GM18867 (cell line): ENCODE measurements around the gene CDKN2AIPNL.
"Not testable (repeated sequence)": the region's sequence is repeated elsewhere in the genome, so short reads cannot be mapped to it uniquely, and the experiment has no call there.

Experiments used
- ATAC-seq: cut with Tn5 transposase; IDR thresholded peaks from one replicate; pipeline ENCODE4 v1.9.1; 2021; ENCODE audit warnings: mild to moderate bottlenecking, moderate library complexity; ENCODE audit not compliant: unreplicated experiment

CDKN2AIPNL gene

DNA sequence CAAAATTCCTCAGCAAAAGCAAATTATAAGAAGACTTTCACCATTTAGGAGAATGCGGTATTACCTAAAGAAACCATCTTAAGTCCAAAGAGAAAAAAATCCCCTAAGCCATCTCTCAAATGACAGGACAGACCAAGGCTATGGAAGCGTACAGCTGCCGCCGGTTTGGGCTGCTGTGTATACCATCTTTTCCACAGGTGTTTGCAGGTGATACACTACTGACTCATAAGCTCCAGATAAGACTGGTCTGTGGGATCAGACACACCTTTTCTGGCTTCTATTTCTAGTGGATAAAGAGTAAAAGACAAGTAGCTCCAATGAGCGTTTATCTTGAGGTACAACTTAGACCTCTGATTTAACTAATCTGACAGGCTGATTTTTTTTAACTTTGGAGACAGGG lies 7.7 kb downstream of the CDKN2AIPNL start:
- ATAC-seq: no peak

DNA sequence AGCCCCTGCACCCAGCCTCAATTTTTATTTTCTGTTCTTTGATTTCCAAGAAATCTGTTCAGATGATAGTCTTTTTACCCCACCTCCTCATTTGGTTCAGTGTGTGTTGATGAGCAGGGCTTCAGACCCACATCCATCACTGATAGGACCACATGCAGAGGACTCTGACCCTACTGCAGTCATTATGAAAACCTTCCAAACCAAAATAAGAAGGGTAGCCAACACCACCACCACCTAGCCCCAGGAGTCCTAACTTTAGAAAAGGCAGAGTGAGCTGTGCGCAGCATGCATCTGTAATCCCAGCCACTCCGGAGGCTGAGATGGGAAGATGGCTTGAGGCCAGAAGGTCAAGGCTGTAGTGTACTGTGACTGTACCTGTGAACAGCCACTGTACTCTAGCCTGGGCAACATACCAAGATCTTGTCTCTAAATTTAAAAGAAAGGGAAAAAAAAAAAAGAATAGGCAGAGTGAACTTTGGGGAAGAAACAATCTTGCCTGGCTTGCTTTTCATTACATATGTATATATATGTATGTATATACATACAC lies 13.0 kb downstream of the CDKN2AIPNL start:
- no peak for ATAC-seq

GRCh38 chr5:134397196-134397595 lies 14.5 kb downstream of the CDKN2AIPNL start:
- no peak for ATAC-seq

- no peak for ATAC-seq
Observed at GRCh38 chr5:134396274-134396673, 15.4 kb downstream of the CDKN2AIPNL start.

DNA sequence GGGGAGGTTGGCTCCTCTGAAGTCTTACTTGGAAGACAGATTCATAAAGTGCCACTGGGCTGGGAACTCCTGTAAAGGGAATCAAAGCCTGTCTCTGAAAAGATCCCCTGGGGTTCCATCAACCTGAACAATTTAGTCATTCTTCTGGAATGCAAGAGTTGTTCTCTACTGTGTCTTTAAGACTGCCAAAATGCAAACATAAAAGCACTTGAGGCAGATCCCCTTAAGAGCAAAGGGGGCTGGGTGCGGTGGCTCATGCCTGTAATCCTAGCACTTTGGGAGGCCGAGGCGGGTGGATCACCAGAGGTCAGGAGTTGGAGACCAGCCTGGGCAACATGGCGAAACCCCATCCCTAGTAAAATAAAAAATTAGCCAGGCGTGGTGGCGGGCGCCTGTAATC lies 16.7 kb downstream of the CDKN2AIPNL start:
- ATAC-seq: no peak

- no peak for ATAC-seq
Observed at GRCh38 chr5:134392301-134392700, 19.4 kb downstream of the CDKN2AIPNL start.

DNA sequence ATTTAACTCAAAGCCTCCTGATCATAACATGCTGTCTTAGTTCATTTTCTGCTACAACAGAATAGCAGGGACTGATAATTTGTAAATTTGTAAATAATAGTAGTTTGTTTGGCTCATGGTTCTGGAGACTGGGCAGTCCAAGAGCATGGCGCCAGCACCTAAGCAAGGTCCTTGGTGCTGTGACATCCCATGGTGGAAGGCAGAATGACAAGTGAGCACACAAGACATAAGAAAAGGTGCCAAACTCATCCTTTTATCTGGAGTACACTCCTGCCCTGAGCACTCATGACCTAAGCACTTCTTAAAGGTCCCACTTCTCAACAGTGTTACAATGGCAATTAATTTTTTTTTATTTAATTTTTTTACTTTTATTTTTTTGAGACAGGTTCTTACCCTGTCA lies 24.2 kb downstream of the CDKN2AIPNL start:
- ATAC-seq: no peak

DNA sequence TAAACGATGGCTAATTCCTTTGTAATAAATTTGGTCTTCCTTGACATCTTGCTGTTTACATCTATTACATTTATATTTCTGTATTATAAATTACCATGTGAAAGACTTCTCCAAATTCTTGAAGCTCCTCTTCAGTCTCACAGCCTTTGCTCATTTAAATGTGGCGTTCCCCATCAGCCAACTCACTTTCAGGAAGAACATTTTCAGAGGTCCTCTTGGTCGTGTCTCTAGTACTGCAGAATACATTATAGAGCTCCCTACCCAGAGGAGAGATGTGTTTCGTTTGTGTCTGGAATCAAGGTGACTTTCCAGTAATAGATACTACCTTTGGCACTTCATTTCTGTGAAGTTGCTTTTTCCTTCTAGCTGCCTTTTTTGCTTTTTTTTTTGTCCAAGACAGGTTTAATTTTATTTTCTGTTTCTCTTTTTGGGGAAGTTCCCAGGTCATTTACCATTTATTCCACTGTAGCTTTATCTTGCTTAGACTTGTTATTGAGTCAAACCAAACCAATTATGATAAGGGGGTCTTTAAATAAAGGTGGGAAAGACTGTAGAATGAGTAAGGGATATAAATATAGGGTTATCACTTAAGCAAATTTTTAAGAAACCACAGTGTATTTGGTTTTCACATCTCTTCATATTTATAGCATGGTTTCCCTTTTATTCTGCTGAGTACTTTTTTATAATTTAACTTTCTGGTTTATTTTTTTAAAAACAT lies 27.5 kb downstream of the CDKN2AIPNL start:
- no peak for ATAC-seq

GRCh38 chr5:134382204-134382603 lies 29.5 kb downstream of the CDKN2AIPNL start:
- not testable (repeated sequence) for ATAC-seq

DNA sequence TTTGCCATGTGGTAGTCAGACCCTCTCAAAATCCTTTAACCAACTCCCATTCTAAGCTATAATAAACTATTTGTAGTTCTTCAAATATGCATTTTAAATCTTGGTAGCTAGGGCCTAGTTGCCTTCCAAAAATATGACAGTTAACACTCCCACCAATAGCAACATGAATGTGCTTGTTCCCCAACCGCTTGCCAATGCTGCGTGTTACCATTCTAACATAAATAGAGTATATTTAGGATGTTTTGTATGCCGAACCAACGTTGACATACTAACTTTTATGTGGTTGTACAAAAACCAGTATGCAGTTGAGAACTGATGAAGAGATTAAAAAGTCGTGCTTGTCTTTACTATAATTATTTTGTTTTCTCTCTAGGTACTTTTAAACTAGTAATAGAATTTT lies 31.3 kb downstream of the CDKN2AIPNL start:
- no peak for ATAC-seq

DNA sequence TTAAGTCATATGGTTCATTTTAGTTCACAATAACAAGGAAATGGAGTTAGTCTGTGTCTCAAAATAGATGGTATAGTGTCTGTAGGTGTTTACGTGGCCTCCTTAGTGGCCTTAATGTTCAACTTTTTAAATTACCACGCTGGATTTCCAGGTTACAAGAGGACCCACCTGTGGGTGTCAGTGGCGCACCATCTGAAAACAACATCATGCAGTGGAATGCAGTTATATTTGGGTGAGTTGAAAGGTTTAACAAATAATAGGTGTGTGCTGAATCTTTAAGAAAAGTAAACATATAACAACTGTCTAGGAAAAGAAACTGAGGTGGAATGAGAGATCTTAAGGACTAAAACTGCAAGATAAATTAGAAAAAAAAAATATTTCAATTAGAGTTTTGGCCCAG lies 37.4 kb downstream of the CDKN2AIPNL start:
- ATAC-seq: no peak

DNA sequence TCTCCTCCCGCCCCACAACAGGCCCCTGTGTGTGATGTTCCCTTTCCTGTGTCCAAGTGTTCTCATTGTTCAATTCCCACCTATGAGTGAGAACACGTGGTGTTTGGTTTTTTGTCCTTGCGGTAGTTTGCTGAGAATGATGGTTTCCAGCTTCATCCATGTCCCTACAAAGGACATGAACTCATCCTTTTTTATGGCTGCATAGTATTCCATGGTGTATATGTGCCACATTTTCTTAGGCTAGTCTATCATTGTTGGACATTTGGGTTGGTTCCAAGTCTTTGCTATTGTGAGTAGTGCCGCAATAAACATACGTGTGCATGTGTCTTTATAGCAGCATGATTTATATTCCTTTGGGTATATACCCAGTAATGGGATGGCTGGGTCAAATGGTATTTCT lies 38.0 kb downstream of the CDKN2AIPNL start:
- ATAC-seq: not testable (repeated sequence)

DNA sequence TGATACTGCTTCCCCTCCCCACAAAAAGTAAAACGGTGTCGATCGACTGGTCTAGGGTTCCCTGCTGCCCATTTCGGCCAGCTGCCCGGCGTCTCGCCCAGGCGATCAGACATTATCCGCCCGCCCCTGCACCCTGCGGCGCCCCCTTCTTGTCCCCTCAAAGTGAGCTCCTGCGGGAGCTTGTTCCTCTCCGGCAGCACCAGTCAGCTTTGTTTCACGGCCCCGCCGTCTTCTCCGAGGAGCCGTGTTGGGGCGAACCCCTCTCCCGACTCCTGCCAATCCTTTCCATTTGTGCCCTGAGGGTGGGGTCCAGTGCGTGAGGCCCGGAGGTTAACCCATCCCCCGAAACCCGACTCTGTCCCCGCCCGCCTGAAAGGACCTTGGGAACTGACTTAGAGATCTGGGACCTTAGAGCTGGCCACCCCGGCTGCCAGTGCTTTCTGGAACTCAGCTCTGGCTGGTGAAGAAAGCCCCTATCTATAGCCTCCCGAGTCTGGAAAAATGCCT lies 39.8 kb downstream of the CDKN2AIPNL start:
- peak; percentile 2 for ATAC-seq

- peak; percentile 77 for ATAC-seq
Observed at GRCh38 chr5:134370871-134371833, 40.5 kb downstream of the CDKN2AIPNL start, which contains the start of gene UBE2B. Gene UBE2B, plus strand, starts transcription at chr5:134371569. Its CDS starts 27 bp downstream, at chr5:134371596.

GRCh38 chr5:134370311-134370870 lies 41.3 kb downstream of the CDKN2AIPNL start:
- ATAC-seq: peak; percentile 6

DNA sequence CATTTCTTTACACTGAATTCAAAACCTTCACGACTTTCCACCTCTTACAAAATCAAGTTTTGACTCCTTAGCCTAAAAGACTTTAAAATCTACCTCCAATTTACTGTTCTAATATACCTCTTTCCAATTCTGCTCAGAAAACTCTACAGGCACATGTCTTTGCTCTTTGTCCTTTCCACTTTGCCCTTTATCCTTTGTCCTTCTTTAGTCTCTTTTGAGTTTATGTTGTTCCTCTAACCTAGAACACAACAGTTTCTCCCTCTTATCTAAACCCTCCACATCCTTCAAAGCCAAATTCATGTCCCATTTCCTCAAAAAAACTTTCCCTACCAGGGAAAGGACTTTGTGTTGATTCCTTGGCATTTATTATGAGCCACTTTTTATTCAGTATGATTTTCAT lies 46.1 kb downstream of the CDKN2AIPNL start:
- ATAC-seq: no peak

DNA sequence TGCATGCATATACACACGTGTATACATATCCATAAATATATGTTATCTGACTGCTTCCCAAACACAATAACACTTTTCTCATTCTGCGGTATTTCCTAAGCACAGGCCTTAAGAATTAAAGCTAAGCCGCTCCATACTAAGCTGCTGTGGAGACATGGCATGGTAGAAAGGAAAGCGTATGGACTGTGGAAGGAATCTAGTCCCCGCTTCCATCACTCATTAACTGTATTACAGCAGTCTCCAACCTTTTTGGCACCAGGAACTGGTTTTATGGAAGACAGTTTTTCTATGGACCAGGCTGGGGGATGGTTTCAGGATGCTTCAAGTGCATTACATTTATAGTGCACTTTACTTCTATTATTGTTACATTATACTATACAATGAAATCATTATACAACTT lies 56.0 kb downstream of the CDKN2AIPNL start:
- no peak for ATAC-seq
